Activated CD8-positive, alpha-beta memory T cell treated with anti-CD3 and anti-CD28 coated beads, Interleukin-2, amount 50 U/mL, for 1 hour (primary cell): ENCODE measurements around the gene NAA60.
"Not testable (repeated sequence)": the region's sequence is repeated elsewhere in the genome, so short reads cannot be mapped to it uniquely, and the experiment has no call there.

Experiments used
- DNase-seq: peaks from one replicate; pipeline ENCODE4 v3.0.0-alpha.2; 2020; ENCODE audit errors: extremely low read depth

NAA60 gene

DNA sequence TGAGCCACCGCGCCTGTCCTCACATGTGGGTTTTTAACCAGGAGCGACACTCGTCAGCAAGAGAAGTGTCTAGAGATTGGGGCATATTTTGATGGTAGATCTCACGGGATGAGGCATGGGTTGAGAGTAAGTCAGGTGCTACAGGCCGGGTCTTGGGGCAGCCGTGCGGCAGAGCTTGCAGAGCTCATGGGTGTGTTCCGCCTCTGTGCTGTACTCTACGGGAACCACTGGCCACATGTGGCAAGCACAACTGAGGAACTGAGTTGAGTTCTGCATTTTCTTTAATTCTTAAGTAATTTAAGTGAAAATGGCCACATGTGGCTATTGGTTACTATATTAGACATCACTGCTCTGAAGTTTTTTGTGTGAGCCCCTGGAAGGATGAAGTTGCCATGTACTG lies 66.9 kb downstream of the NAA60 start:
- no peak for DNase-seq

- DNase-seq = no peak
These were observed 68.1 kb downstream of the NAA60 start for GRCh38 chr16:3511286-3512180.

GRCh38 chr16:3513892-3514583 lies 70.6 kb downstream of the NAA60 start:
- no peak for DNase-seq

- DNase-seq = no peak
These were observed 71.1 kb downstream of the NAA60 start for GRCh38 chr16:3514621-3515020.

- DNase-seq = no peak
These were observed 72.4 kb downstream of the NAA60 start for GRCh38 chr16:3515897-3516296.

DNA sequence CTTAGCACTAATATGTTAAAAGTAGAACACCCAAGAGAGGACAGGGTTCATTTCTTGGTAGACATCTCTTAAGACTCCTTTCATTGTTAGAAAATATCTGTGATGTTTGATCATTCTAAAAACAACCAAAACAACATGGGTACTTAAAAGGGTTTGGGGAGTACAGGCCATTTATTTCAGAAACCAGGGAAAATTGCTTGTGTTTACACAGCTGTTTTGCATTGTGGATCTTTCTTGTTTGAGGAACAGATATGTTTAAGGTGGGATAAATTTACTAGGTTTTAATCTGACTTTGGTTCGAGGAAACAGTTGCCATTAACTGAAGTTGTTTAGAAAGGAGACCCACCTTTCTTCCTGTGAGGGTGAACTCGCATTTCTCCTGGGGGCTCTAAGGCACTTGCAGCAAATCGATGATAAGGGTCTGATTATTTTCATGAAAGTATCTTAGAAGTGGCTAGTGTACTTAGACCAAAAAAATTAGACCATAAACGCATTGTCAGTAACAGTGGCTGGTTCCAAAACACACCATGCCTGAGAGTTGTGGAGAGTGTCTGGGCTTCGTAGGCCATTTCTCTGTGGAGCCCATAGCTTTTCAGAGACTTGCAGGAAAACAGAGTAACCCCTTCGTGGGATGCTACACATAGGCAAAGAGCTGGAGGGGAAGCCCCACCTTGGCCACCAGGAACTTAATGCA lies 75.0 kb downstream of the NAA60 start:
- DNase-seq = no peak

DNA sequence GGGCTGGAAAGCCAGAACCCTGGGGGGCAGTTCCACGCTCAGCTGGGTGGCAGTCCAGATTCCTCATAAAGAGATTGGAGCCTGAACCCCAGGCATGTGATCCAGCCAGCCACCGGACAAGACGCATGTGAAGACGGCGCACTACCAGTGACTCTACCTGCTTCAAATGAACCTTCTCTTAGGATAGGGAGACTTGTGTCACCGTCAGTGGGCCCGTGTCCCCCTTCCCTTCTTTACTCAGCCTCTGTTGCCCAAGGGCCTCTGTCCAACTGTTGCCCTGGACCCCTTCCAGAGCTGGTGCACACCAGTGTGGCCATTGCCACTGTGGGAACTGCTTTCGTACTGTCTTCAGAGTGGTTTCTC lies 75.5 kb downstream of the NAA60 start:
- no peak for DNase-seq

DNA sequence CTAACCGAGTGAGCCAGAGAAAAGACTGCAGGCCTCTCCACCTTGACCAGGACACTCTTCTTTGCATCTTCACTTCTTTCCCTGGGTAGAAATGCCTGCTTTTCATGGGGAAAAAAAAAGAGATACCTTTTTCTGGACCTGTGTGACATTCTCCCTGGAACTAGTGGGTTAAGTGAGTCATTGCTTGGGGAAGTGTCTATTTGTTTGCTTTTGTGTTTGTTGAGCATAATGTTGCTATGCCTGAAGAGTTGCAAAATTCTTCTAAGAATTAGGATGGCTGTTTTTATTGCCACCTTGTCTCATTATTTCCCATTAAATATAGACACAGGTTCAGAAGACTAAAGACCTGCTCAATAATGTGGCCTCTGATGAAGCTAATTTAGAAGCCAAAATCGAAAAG lies 76.1 kb downstream of the NAA60 start:
- no peak for DNase-seq

DNA sequence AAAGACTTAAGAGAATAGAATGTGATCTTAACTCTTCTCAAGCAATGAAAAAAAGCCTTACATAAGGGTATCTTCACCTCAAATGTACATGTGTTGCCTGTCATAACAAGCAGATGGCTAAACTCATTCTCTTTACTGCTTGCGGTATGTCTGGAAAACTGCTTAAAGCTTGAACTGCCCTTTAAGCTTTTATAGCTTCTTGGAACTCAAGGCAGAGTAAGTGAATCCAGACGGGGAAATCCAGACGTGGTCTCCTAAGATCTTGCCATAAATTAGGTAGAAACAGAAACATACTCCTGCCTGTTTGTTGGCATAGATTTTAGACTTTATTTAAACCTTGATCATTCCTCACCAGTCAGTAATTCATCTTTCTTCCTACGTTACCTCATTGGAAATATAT lies 76.9 kb downstream of the NAA60 start:
- no peak for DNase-seq

DNA sequence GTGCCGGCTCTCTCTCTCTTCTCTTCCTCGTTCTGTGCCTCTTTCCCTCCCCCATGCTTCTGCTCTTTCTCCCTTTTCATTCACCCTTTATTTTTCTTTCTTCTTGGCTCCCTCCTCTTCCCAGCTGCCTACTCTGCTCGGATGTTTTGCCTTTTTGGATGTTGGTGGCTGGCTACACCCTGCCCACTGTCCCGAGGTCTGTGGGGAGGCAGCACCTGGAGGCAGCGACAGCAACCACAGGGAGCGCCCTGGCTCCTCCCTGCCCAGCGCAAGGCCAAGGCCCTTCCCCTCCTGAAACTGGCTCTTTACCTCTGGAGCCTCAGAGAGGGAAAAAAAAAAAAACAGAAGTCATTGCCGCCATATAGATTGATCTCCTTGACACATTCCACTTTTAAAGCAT lies 77.4 kb downstream of the NAA60 start:
- DNase-seq = no peak

- DNase-seq = no peak
These were observed 79.8 kb downstream of the NAA60 start for GRCh38 chr16:3523281-3523680.

DNA sequence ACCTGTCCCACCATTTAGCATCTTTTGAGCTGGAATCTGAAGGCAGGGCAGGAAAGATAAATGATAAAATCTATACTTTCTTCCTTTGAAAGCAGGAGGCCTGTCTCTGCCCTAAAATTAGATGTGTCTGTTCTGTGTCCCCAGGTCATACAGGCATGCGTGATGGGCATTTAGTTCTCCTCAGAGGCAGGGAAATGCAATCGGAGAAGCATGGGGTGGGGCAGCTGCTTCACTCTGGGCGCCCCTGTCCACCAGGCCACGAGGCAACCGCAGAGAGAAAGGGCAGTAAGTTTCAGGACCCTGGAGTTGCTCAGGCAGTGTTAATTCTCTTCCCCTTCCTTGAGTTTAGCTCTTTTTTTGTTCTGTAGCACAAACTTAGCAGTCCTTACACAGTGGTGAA lies 82.5 kb downstream of the NAA60 start:
- no peak for DNase-seq

DNA sequence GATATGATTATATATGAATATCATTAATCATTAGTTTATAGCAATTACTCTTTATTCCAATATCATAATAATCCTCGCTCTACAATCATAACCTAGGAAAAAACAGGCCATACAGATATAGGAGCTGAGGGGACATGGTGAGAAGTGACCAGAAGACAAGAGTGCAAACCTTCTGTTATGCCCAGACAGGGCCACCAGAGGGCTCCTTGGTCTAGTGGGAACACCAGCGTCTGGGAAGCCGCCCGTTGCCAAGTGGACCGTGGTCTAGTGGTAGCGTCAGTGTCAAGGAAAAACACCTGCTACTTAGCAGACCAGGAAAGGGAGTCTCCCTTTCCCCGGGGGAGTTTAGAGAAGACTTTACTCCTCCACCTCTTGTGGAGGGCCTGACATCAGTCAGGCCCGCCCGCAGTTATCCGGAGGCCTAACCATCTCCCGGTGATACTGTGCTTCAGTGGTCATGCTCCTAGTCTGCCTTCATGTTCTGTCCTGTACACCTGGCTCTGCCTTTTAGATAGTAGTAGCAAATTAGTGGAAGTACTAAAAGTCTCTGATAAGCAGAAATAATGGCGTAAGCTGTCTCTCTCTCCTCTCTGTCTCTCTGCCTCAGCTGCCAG lies 83.8 kb downstream of the NAA60 start:
- DNase-seq = not testable (repeated sequence)

- DNase-seq = no peak
These were observed 84.9 kb downstream of the NAA60 start for GRCh38 chr16:3528406-3528805.

GRCh38 chr16:3529175-3529574 lies 85.7 kb downstream of the NAA60 start:
- no peak for DNase-seq

- DNase-seq = no peak
These were observed 87.0 kb downstream of the NAA60 start for GRCh38 chr16:3530371-3530914.

GRCh38 chr16:3532741-3533140 lies 89.3 kb downstream of the NAA60 start:
- DNase-seq = no peak

- DNase-seq = no peak
These were observed 90.6 kb downstream of the NAA60 start for GRCh38 chr16:3534126-3534525.

DNA sequence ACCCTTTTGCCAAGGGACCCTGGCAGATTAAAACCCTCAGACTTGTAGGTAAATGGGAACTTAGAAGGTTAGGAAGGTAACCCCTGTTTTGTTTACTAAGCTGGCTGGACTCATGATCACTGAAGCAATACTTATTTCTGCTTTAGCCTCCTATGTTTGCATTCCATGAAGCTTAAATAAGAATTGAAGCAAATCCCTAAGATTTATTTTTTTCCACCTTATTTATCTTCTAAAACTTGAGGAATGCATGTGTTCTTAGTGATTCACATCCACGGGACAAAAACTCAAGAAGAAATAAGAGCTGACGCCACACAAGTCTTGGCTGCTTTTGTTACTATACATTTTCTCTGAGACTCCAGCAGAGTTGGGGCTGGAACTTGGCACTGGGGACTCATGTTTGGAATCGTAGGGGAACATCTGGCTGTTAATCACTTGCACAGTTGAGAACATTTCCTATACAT lies 92.8 kb downstream of the NAA60 start:
- DNase-seq = no peak
